CD4-positive, alpha-beta T cell treated with Interleukin-1 beta for 1 hour (primary cell): Measurements from ENCODE around the gene C2orf78.
"Not testable (repeated sequence)": the region's sequence is repeated elsewhere in the genome, so short reads cannot be mapped to it uniquely, and the experiment has no call there.

Experiments used
- DNase-seq, 2 donors: peaks; one replicate each; pipeline ENCODE4 v3.0.0-alpha.2; 2020 to 2022

The C2orf78 gene, protein sequence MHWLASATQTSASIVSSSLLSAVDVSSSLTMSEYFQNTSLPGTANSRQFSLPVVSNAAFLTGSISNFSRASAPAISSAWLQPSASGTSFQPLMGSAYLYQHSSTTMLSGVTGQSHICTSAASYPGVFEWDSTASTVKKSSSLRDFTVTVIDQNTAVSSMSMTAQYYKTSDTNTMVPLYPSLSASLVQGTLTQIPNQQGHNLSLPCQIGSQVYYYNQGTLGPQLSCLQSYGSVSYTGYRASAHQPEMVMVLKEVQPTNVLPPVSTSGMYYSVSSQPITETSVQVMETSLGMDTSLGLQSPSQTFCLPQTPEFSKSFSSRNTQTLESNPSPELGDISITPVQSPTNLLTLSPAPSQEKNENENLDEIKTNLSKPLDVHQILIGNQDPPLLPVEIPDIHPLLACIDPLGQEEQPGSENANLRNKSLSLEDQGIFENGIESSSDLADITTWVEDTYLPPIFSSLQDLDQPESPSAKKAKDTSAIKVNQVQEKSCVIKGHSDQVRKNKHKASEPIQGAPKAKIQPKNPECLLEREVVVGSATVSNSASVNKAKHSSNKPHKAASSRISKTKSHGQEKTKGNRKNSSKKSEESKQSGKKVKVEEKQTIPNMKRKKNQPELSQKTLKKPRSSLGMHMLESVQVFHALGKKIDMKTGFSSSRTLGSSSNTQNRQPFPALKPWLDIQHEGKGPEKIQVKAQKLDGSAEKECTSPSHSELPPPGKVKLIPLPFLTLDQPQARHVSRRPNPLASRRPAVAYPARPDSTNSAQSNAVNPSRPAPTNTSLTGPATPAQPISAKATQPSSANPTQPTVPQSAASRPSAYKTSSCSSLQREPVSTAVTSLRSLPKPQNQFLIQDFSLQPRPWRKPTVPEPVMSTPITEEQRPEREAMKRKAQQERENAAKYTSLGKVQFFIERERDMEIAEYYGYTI

GRCh38 chr2:73783883-73784282, at the start of gene C2orf78:
TSS of gene C2orf78 (plus strand) at chr2:73784183. CDS start at chr2:73784310, 127 bp downstream.
- DNase-seq: not testable (repeated sequence)

GRCh38 chr2:73736378-73736777, 47.6 kb upstream of the C2orf78 start:
- no peak for DNase-seq

DNA sequence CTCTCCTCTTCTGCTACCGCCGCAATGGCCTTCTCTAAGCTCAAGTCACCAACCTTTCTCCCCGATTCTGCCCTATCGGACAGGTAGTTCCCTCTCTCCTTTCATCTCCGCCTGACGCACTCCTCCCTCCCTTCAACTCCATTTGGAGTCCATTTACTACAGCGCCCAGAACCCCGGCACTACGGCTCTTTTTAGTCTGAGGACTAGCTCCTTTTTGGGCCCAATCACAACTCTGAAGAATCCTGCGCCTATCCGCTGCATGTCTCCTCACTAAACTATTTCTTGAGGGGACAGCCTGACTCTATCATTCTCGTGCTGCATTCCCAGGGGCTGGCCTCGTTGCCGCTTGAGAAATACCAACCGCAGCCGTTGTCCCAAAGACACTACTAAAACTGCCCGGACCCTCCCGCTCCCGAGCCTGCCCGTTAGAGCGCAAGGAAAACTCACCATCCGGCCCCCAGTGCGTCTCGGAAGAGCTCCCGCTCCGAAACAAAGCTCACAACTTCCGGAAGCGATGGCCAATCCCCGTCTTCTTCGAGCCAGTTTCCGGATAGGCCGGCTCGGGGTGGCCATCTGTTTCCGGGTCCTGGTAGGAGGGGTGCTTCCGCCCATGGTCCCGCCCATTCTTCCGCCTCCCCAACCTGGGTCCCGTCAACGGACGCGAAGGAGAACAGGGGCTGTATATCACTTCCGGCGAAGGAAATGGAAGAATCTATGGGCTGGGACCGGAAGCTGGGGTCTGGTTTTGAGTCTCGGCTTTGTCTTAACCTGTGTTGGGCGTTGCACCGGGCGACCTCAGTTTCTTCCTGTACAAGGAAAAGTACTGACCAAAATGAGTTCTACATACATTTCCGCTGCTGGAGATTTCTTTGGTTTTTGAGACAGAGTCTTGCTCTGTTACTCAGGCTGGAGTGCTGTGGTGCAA, 46.9 kb upstream of the C2orf78 start, which contains the start of gene TPRKB:
Gene TPRKB (minus strand): TSS at position 491 of the 925 bp plus-strand sequence. CDS start 2,776 bp downstream, outside the sequence.
- DNase-seq: peak; percentile 95 to 96

- no peak for DNase-seq
These were observed 44.9 kb upstream of the C2orf78 start for GRCh38 chr2:73739101-73739500.

GRCh38 chr2:73740767-73741166, 43.2 kb upstream of the C2orf78 start:
- no peak for DNase-seq

GRCh38 chr2:73746015-73746876, 37.7 kb upstream of the C2orf78 start:
- DNase-seq: no peak

DNA sequence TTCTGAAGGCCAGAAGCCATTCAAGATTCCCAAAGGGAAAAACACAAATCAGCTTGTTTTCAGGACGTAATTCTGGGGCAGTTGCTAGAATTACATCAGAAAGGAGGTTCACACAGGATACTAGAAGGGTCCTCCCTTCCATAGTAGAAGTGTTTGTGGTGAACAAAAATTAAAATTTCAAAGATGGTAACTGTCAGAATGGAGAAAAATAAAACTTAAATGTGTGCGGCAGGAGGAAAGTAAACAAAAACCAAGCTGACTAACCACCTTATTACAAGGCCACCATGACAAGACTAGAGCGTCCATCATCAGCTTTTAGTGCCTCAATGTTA, 37.1 kb upstream of the C2orf78 start:
- DNase-seq: no peak

DNA sequence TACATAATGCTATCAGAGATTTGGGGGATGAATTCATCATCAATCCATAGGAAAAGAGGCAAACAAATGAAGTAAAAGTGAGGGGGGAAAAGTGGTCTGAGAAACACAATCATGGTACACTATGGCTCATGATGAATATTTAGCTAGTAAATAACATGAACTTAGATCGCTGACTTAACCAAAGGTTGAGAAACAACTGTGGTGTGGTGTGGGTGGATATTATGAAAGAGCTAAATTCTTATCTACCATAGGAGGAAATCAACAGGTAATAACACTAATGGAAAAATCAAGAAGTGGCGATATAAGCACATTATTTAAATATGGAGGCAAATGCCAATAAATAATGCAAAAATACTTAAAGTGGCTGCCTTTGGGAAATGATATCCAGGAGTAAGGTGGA, 34.7 kb upstream of the C2orf78 start:
- DNase-seq: no peak

- not testable (repeated sequence) for DNase-seq
These were observed 29.7 kb upstream of the C2orf78 start for GRCh38 chr2:73754332-73754731.

GRCh38 chr2:73759285-73759764, 24.7 kb upstream of the C2orf78 start:
- no peak for DNase-seq

DNA sequence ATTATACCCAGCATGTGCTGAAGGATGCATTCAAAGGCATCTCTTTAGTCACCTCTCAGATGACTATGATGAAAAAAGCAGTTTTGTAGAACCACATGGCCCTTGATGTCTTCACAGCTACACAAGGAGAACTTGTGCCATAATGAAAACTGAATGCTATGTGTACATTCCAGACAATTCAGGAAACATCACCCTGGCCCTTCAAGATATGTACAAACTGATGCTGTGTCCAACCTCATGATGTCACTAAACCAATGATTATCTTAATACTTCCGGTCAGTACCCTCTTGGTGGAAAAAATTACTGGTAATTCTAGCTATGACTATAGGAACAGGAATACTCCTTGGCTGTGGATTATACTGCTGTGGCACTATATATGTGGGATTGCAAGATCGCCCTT, 24.1 kb upstream of the C2orf78 start:
- no peak for DNase-seq

GRCh38 chr2:73762571-73762970, 21.4 kb upstream of the C2orf78 start:
- DNase-seq: no peak

GRCh38 chr2:73764945-73765344, 19.0 kb upstream of the C2orf78 start:
- DNase-seq: no peak

DNA sequence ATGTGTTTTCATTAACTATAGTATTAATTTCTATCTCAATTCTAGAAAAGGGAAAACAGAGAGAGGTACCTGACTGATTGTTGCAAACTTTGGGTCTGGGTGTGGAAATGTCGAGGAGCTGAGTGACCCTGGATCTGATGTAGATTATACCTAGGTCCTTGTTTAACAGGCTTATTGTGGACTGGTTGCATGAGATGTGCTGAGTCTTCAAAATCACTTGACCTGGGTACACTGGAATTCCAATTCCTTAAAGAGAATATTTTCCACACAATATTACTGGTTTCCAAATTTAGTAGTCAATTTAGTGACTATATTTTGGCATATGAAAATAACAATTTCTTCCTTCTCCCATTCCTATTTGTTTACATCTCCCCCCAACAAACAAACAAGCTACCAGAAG, 17.6 kb upstream of the C2orf78 start:
- no peak for DNase-seq

DNA sequence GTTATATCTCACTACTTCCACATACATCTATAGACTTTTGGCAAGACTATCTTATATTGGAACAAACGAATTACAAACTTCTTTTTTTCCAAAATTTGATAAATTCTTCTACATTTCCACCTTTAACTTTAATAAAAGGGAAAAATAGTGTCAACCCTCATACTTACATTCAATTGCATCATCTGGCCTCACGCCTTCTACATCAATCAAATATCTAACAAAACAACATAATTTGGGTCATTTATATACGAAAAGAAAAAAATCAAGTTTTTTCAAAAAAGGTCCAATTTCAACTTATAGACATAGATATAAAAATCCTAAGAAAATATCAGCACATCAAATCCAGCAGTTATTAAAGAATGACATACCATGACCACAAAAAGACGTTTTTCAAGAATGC, 17.0 kb upstream of the C2orf78 start:
- DNase-seq: no peak

GRCh38 chr2:73770725-73771124, 13.3 kb upstream of the C2orf78 start:
- DNase-seq: no peak

DNA sequence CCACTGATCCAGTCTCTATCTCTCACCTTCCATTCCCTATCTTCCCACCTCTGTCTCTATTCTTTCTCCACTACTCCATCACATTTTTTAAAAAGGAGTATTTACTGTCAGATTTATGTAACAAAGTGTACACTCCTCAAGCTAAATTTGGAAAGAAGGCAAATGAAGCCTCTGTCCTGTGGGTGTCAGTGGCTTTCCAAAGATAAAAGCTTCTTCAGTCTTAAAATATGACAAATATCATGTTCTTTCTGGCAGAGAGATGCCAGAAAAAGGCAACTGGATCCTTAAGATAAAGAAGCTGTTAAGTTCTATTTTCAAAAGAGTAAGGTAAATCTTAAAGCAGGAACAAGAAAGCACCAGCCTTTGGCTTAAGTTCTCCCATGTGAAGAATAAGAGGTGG, 11.2 kb upstream of the C2orf78 start:
- no peak for DNase-seq

DNA sequence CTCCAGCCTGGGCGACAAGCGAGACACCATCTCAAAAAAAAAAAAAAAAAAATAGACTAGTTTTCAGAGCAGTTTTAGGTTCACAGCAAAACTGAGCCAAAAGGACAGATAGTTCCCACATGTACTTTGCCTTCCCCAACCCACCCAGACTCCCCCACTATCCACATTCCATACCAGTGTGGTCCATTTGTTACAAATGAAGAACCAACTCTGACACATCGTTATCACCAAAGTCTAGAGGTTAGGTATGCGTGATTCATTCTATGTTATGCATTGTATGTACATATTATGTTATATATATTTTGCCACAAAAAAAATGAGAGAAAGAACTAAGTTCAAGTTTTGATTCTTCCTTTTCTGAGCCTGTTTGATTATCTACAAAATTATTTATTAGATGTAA, 7.6 kb upstream of the C2orf78 start:
- DNase-seq: no peak

DNA sequence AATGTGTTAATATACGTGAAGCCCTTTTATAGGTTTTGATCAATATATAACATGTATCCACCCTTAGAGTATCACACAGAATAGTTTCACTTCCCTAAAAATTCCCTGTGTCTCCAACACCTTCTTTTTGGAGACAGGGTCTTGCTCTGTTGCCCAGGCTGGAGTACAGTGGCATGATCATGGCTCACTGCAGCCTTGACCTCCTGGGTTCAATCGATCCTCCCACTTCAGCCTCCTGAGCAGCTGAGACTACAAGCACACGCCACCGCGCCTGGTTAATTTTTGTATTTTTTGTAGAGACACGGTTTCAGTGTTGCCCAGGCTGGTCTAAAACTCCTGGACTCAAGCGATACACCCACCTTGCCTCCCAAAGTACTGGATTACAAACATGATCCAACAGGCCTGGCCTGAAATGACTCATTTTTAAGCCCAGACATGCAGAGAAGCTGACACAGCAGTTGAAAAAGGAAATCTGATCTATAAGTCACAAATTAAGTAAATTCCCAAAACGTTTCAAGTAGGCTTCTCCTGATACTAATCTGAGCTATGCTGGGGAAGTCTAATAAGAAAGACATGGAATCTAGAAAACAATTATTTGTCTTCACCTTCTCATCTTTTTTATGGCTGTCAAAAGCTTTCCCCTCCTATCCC, 7.0 kb upstream of the C2orf78 start:
- no peak for DNase-seq

DNA sequence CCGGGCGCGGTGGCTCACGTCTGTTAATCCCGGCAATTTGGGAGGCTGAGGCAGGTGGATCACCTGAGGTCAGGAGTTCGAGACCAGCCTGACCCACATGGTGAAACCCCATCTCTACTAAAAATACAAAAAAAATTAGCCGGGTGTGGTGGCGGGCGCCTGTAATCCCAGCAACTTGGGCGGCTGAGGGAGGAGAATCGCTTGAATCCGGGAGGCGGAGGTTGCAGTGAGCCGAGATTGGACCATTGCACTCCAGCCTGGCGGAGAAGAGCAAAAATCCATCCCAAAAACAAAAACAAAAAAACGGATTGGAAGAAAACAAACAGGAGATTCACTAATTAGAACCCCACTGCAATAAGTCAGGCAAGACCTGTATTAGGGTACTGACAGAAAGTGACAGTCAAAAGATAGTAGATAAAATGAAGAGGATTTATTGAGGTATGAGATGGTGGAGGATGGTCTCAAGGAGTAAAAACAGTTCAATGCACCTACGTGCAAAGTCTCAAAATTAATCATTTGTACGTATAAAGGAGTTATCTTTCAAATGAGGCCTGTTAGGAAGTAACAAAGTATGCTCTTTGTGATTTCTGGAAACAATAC, 5.0 kb upstream of the C2orf78 start:
- DNase-seq: not testable (repeated sequence)
